GM12878 (cell line): ENCODE data around the gene MNT. TPM values are rescaled to one million over a fixed set of nuclear protein-coding genes. Genes with fewer than 3 reads are reported as not detected.

Source experiments
- ATAC-seq: fragments of 200-7000 bp; cut with Tn5 transposase; 3 replicates; pipeline ENCODE4 v1.9.1; 2020; ENCODE audit warnings: mild to moderate bottlenecking, moderate library complexity
- BruUV-seq: library from RNA; stranded (reverse); fragments of 400-500 nt; replicated peaks from 2 replicates; lab custom pipeline; 2021; lab: Mats Ljungman, UMichigan
- CTCF ChIA-PET: fragments of 300-600 bp; sonication (Branson Sonifier 250); formaldehyde crosslinking; extraction: SDS; loops from one replicate; lab custom pipeline; 2021; ENCODE audit warnings: inconsistent platforms; lab: Yijun Ruan, JAX
- POLR2A ChIA-PET: fragments of 350-600 bp; formaldehyde crosslinking; extraction: SDS; loops from one replicate; lab custom pipeline; 2021; ENCODE audit warnings: inconsistent platforms; lab: Charles Lee
- RAD21 ChIA-PET: fragments of 300-600 bp; sonication (Branson Sonifier 250); formaldehyde crosslinking; loops from one replicate; lab custom pipeline; 2023; ENCODE audit warnings: antibody characterized with exemption; ENCODE audit not compliant: unreplicated experiment; lab: Charles Lee
- SMC1A ChIA-PET: fragments of 300-600 bp; sonication (Branson Sonifier 250); formaldehyde crosslinking; loops from one replicate; lab custom pipeline; 2023; ENCODE audit not compliant: unreplicated experiment, uncharacterized antibody; lab: Charles Lee
- DNase-seq: peaks from one replicate; pipeline ENCODE4 v3.0.0-alpha.2; 2011; ENCODE audit warnings: low read depth, low spot score
- FAIRE-seq: peaks from 3 replicates; lab custom pipeline; 2011; peaks lifted over from hg19 to GRCh38; lab: Jason Lieb, UNC
- H2AFZ ChIP-seq: 2 replicates; pipeline ENCODE4 v1.6.0; 2011; ENCODE audit warnings: low read depth, low read length, control low read depth; ENCODE audit not compliant: control insufficient read depth
- H3K27ac ChIP-seq: 2 replicates; pipeline ENCODE4 v1.5.1; 2011; ENCODE audit warnings: control low read depth; ENCODE audit not compliant: control insufficient read depth, insufficient read depth
- H3K27me3 ChIP-seq, 2 experiments: replicated peaks in 1 of 2; 2 replicates each; pipeline versions ENCODE4 v1.6.0 to v1.6.1; 2011; ENCODE audit warnings: low read length in 1 of 2; ENCODE audit not compliant: control insufficient read depth in 2 of 2, insufficient read depth in 2 of 2
- H3K36me3 ChIP-seq, 2 experiments: 2 replicates each; pipeline ENCODE4 v1.5.1; 2011; ENCODE audit warnings: low read length in 1 of 2; ENCODE audit not compliant: control insufficient read depth in 2 of 2, insufficient read depth in 2 of 2
- H3K4me1 ChIP-seq: 2 replicates; pipeline ENCODE4 v1.6.1; 2011; ENCODE audit warnings: mild to moderate bottlenecking, low read length, moderate library complexity, mixed read lengths; ENCODE audit not compliant: control insufficient read depth, insufficient read depth
- H3K4me2 ChIP-seq: 2 replicates; pipeline ENCODE4 v1.6.0; 2011; ENCODE audit warnings: control low read depth; ENCODE audit not compliant: control insufficient read depth, insufficient read depth
- H3K4me3 ChIP-seq: fragments of 200-600 bp; sonication (generic); 2 replicates; pipeline ENCODE4 v1.5.1; 2016
- H3K79me2 ChIP-seq: 2 replicates; pipeline ENCODE4 v1.6.0; 2011; ENCODE audit warnings: low read length; ENCODE audit not compliant: control insufficient read depth, insufficient read depth
- H3K9ac ChIP-seq: 2 replicates; pipeline ENCODE4 v1.8.0; 2011; ENCODE audit warnings: low read length, control low read depth, mixed read lengths; ENCODE audit not compliant: control insufficient read depth, insufficient read depth
- H3K9me3 ChIP-seq: replicated peaks from 3 replicates; pipeline ENCODE4 v1.5.1; 2011; ENCODE audit warnings: mild to moderate bottlenecking, low read length; ENCODE audit not compliant: control insufficient read depth, insufficient read depth
- H4K20me1 ChIP-seq: 2 replicates; pipeline ENCODE4 v1.6.0; 2011; ENCODE audit not compliant: control insufficient read depth, insufficient read depth
- BCL11A ChIP-seq: IDR thresholded peaks from 2 replicates; pipeline ENCODE4 v1.6.1; 2011; ENCODE audit warnings: low read depth, low read length
- EGR1 ChIP-seq, 2 experiments: IDR thresholded peaks; 1 replicate in 1 of 2; 2 replicates in 1 of 2; pipeline ENCODE4 v1.6.1; 2011 to 2012; ENCODE audit warnings: low read depth in 2 of 2, low read length in 2 of 2, borderline replicate concordance in 1 of 2, mild to moderate bottlenecking in 1 of 2, moderate library complexity in 1 of 2
- IRF5 ChIP-seq: fragments of 450-650 bp; IDR thresholded peaks from 2 replicates; pipeline ENCODE4 v1.6.1; 2017; ENCODE audit warnings: borderline replicate concordance
- JUNB ChIP-seq: IDR thresholded peaks from 2 replicates; pipeline ENCODE4 v1.6.1; 2016; ENCODE audit warnings: antibody characterized with exemption, mild to moderate bottlenecking
- JUND ChIP-seq: IDR thresholded peaks from 2 replicates; pipeline ENCODE4 v1.6.1; 2012; ENCODE audit warnings: low read depth, mild to moderate bottlenecking, low read length, improper control_type of control experiment, moderate library complexity
- NFXL1 ChIP-seq: fragments of 450-650 bp; IDR thresholded peaks from 2 replicates; pipeline ENCODE4 v1.6.1; 2017; ENCODE audit warnings: antibody characterized with exemption, mild to moderate bottlenecking, borderline replicate concordance
- NR2C2 ChIP-seq: IDR thresholded peaks from 2 replicates; pipeline ENCODE4 v1.6.1; 2011; ENCODE audit warnings: borderline replicate concordance, low read depth; ENCODE audit not compliant: control insufficient read depth, insufficient read length
- PAX5 ChIP-seq: IDR thresholded peaks from 2 replicates; pipeline ENCODE4 v1.6.1; 2011; ENCODE audit warnings: low read depth, low read length, borderline replicate concordance
- PML ChIP-seq: IDR thresholded peaks from 2 replicates; pipeline ENCODE4 v1.6.1; 2012; ENCODE audit warnings: low read length, inconsistent platforms
- RAD51 ChIP-seq: fragments of 450-650 bp; IDR thresholded peaks from 2 replicates; pipeline ENCODE4 v1.6.1; 2016; ENCODE audit warnings: moderate library complexity, mild to moderate bottlenecking, inconsistent platforms
- RCOR1 ChIP-seq: conservative IDR thresholded peaks from 2 replicates; pipeline ENCODE4 v1.6.1; 2012; ENCODE audit warnings: low read depth, low read length, improper control_type of control experiment
- SIN3A ChIP-seq: IDR thresholded peaks from 2 replicates; pipeline ENCODE4 v1.6.1; 2012; ENCODE audit warnings: low read depth, low read length, improper control_type of control experiment
- STAT1 ChIP-seq: fragments of 450-650 bp; conservative IDR thresholded peaks from 2 replicates; pipeline ENCODE4 v1.6.1; 2014; ENCODE audit warnings: antibody characterized with exemption, mild to moderate bottlenecking
- STAT3 ChIP-seq: IDR thresholded peaks from 2 replicates; pipeline ENCODE4 v1.6.1; 2011; ENCODE audit warnings: low read depth, low read length, improper control_type of control experiment
- TAF1 ChIP-seq: IDR thresholded peaks from 2 replicates; pipeline ENCODE4 v1.6.1; 2011; ENCODE audit warnings: mild to moderate bottlenecking, low read depth, low read length, borderline replicate concordance
- USF2 ChIP-seq: IDR thresholded peaks from 2 replicates; pipeline ENCODE4 v1.6.1; 2011; ENCODE audit warnings: low read depth, low read length, improper control_type of control experiment, borderline replicate concordance
- ZSCAN29 ChIP-seq: fragments of 450-650 bp; IDR thresholded peaks from 2 replicates; pipeline ENCODE4 v1.6.1; 2017; ENCODE audit warnings: mild to moderate bottlenecking, moderate library complexity
- WGBS: methylation state at CpG from one replicate; pipeline ENCODE4 v1.1.6; 2016; ENCODE audit warnings: low lambda C conversion rate; ENCODE audit not compliant: insufficient replicate concordance, insufficient coverage; ENCODE audit errors: missing lambda C conversion rate; 5-methylcytosine and 5-hydroxymethylcytosine counted together
- in situ Hi-C: fragments of 300-500 bp; cut with MboI; formaldehyde crosslinking; loops from 9 replicates; pipeline ENCODE4 v1.14.3; 2018; ENCODE audit warnings: mixed read lengths
- intact Hi-C: fragments of 100-400 bp; cut with micrococcal nuclease; formaldehyde crosslinking; loops from one replicate; pipeline ENCODE4 v1.14.2; 2022; ENCODE audit not compliant: unreplicated experiment
- polyA plus RNA-seq, 11 experiments: library from polyadenylated mRNA; depleted of rRNA in 4 of 11; unstranded in 6 of 11; stranded (reverse) in 5 of 11; fragments of >200 nt; fragmentation: Nextera tagmentation in 4 of 11; fragmentation: Illumina TruSeq in 1 of 11; extraction: Ambion mirVana in 4 of 11; extraction: Trizol in 1 of 11; gene quantifications; 1 replicate in 1 of 11; 2 replicates in 10 of 11; pipeline versions ENCODE4 v1.2.1 to v1.2.3, GENCODE V29; 2011 to 2016; ENCODE audit warnings: inconsistent platforms in 2 of 11, missing spikeins in 2 of 11, low read depth in 1 of 11
- total RNA-seq, 4 experiments: library from RNA; depleted of rRNA in 3 of 4; stranded (reverse); fragments of >200 nt in 3 of 4; fragmentation: Illumina TruSeq in 1 of 4; extraction: Trizol in 1 of 4; gene quantifications; 2 replicates each; pipeline versions ENCODE4 v1.2.1 to v1.2.3, GENCODE V29; 2013 to 2021

The MNT gene
- total and polyA plus RNA-seq, 10 of the 15 experiments (the other 5 are each of a cell fraction or from before 2014, with no cell fraction given) = 0.31 to 15.9 (median 3.8) TPM

GRCh38 chr17:2357237-2357636, 43.6 kb downstream of the MNT start:
- Histone ChIP-seq H2AFZ (no peak overlapping the region), H4K20me1 (no peaks in the 10 kb centered on the region), H3K4me3 (no peak overlapping the region), H3K27ac (no peak overlapping the region), H3K9me3 (no peaks in the 10 kb centered on the region), H3K27me3 (no peaks in the 10 kb centered on the region), H3K4me1 (peaks cover 13% of the 10 kb centered on the region), H3K4me2 (no peak overlapping the region), H3K36me3 (no peaks in the 10 kb centered on the region; a peak in 3 of 4 replicates), H3K9ac (no peak overlapping the region), H3K79me2 (no peaks in the 10 kb centered on the region)
- TF ChIP-seq TAF1 = no peak
- no peak for TF ChIP-seq PML
- no peak for TF ChIP-seq NFXL1
- TF ChIP-seq NR2C2 = no peak
- no peak for TF ChIP-seq PAX5
- no peak for TF ChIP-seq RAD51
- no peak for TF ChIP-seq USF2
- TF ChIP-seq SIN3A = no peak
- TF ChIP-seq ZSCAN29 = no peak
- TF ChIP-seq STAT3 = no peak
- no peak for TF ChIP-seq BCL11A
- no peak for TF ChIP-seq RCOR1
- no peak for TF ChIP-seq JUNB
- TF ChIP-seq IRF5 = no peak
- TF ChIP-seq JUND = no peak
- no peak for TF ChIP-seq EGR1 (IDR thresholded peaks at IDR 0.05; ENCODE audit: borderline replicate concordance in 1 of 2, low read depth in 2 of 2, low read length in 2 of 2)
- TF ChIP-seq STAT1 = no peak
- DNase-seq = no peak
- WGBS = 94% methylated on average over 4 of the region's 4 CpGs
- ChIA-PET CTCF (interaction anchor here (0.9 kb wide), 1 partner anchor 25 kb away, joined by 3 read pairs; no protein-coding TSS in a partner anchor), SMC1A (no interaction called here), POLR2A (no interaction called here), RAD21 (no interaction called here)
- in situ Hi-C loops (no loop called here), intact Hi-C loops (no loop called here)
- BruUV-seq = no TSS peak
- FAIRE-seq = no peak
- no peak for ATAC-seq
